Tibial nerve (tissue), 4 donors: ENCODE data around the gene CALML5. TPM values are rescaled to one million over a fixed set of nuclear protein-coding genes. Genes with fewer than 3 reads are reported as not detected.

Experiments
- DNase-seq, 2 donors: peaks; one replicate each; pipeline ENCODE4 v3.0.0-alpha.2; 2019; ENCODE audit warnings: low spot score in 2 of 2
- H3K27ac ChIP-seq, 4 donors: fragments of 200-600 bp; sonication (generic) in 3 of 4; one replicate each; pipeline ENCODE4 v1.5.1; 2017 to 2019; ENCODE audit warnings: mild to moderate bottlenecking in 1 of 4
- H3K27me3 ChIP-seq, 2 donors: fragments of 200-600 bp; sonication (generic) in 1 of 2; one replicate each; pipeline versions ENCODE4 v1.5.1 to v1.6.0; 2017 to 2019
- H3K36me3 ChIP-seq, 3 donors: fragments of 200-600 bp; sonication (generic); one replicate each; pipeline ENCODE4 v1.5.1; 2018 to 2019
- H3K4me1 ChIP-seq, 4 donors: fragments of 200-600 bp; sonication (generic) in 3 of 4; one replicate each; pipeline ENCODE4 v1.5.1; 2017 to 2019
- H3K4me3 ChIP-seq, 4 donors: fragments of 200-600 bp; sonication (generic) in 3 of 4; one replicate each; pipeline ENCODE4 v1.5.1; 2017 to 2019; ENCODE audit warnings: mild to moderate bottlenecking in 1 of 4, moderate library complexity in 1 of 4
- H3K9me3 ChIP-seq, 4 donors: fragments of 200-600 bp; sonication (generic) in 3 of 4; one replicate each; pipeline ENCODE4 v1.5.1; 2017 to 2019
- CTCF ChIP-seq, 5 experiments: fragments of 200-600 bp in 3 of 5; fragments of 450-650 bp in 2 of 5; sonication (generic) in 3 of 5; IDR thresholded peaks; one replicate each; pipeline ENCODE4 v1.5.1; 2016 to 2019; ENCODE audit warnings: antibody characterized with exemption in 5 of 5, mild to moderate bottlenecking in 3 of 5, moderate library complexity in 2 of 5
- EP300 ChIP-seq, 2 donors: sonication (generic); formaldehyde crosslinking; IDR thresholded peaks; one replicate each; pipeline ENCODE4 v1.6.1; 2017; ENCODE audit warnings: antibody characterized with exemption in 2 of 2, mild to moderate bottlenecking in 1 of 2
- POLR2A ChIP-seq, 2 donors: fragments of 450-650 bp; IDR thresholded peaks; one replicate each; pipeline ENCODE4 v1.6.1; 2017; ENCODE audit warnings: antibody characterized with exemption in 2 of 2, mild to moderate bottlenecking in 2 of 2, moderate library complexity in 2 of 2
- WGBS, 2 donors: methylation state at CpG; one replicate each; pipeline ENCODE4 v1.1.5; 2018; 5-methylcytosine and 5-hydroxymethylcytosine counted together
- total RNA-seq, 4 donors: library from RNA; depleted of rRNA; stranded (reverse); fragments of >200 nt; gene quantifications; one replicate each; pipeline ENCODE4 v1.1.0, GENCODE V29; 2016

The CALML5 gene
- total RNA-seq, 4 donors from 2014 or later = not detected

- H3K27ac ChIP-seq = no peak overlapping the region
- DNase-seq = no peak
- WGBS, 2 donors = 48 to 71% methylated on average over 3 of the region's 3 CpGs
- no peaks in the 10 kb centered on the region for H3K4me1 ChIP-seq
- TF ChIP-seq CTCF (IDR thresholded peaks at IDR 0.05) = no peak
- TF ChIP-seq POLR2A (IDR thresholded peaks at IDR 0.05) = no peak
- TF ChIP-seq EP300 (IDR thresholded peaks at IDR 0.05) = no peak
- no peaks in the 10 kb centered on the region for H3K36me3 ChIP-seq
- H3K4me3 ChIP-seq = no peak overlapping the region
- no peaks in the 10 kb centered on the region for H3K27me3 ChIP-seq
- H3K9me3 ChIP-seq = peaks cover 0 to 15% (median 0%) of the 10 kb centered on the region in 4 donors
These were observed 5.7 kb downstream of the CALML5 start for GRCh38 chr10:5493691-5494090.

- H3K27me3 ChIP-seq = no peaks in the 10 kb centered on the region
- H3K9me3 ChIP-seq = peaks cover 0 to 15% (median 0%) of the 10 kb centered on the region in 4 donors
- WGBS, 2 donors = 88 to 96% methylated on average over 13 of the region's 13 CpGs
- no peak for DNase-seq
- H3K4me3 ChIP-seq = no peak overlapping the region
- H3K4me1 ChIP-seq = no peaks in the 10 kb centered on the region
- H3K27ac ChIP-seq = no peak overlapping the region
- H3K36me3 ChIP-seq = no peaks in the 10 kb centered on the region
- no peak for TF ChIP-seq EP300 (IDR thresholded peaks at IDR 0.05)
- no peak for TF ChIP-seq CTCF (IDR thresholded peaks at IDR 0.05)
- TF ChIP-seq POLR2A (IDR thresholded peaks at IDR 0.05) = no peak
These were observed 6.3 kb downstream of the CALML5 start for GRCh38 chr10:5492929-5493576.

GRCh38 chr10:5492322-5492855, 7.0 kb downstream of the CALML5 start:
- H3K36me3 ChIP-seq = no peaks in the 10 kb centered on the region
- DNase-seq = no peak
- peaks cover 0 to 15% (median 0%) of the 10 kb centered on the region in 4 donors for H3K9me3 ChIP-seq
- H3K27me3 ChIP-seq = no peaks in the 10 kb centered on the region
- H3K4me3 ChIP-seq = no peak overlapping the region
- H3K27ac ChIP-seq = no peak overlapping the region
- no peaks in the 10 kb centered on the region for H3K4me1 ChIP-seq
- TF ChIP-seq EP300 (IDR thresholded peaks at IDR 0.05) = no peak
- TF ChIP-seq CTCF (IDR thresholded peaks at IDR 0.05) = no peak
- TF ChIP-seq POLR2A (IDR thresholded peaks at IDR 0.05) = no peak
- WGBS, 2 donors = 83 to 91% methylated on average over 4 of the region's 4 CpGs

DNA sequence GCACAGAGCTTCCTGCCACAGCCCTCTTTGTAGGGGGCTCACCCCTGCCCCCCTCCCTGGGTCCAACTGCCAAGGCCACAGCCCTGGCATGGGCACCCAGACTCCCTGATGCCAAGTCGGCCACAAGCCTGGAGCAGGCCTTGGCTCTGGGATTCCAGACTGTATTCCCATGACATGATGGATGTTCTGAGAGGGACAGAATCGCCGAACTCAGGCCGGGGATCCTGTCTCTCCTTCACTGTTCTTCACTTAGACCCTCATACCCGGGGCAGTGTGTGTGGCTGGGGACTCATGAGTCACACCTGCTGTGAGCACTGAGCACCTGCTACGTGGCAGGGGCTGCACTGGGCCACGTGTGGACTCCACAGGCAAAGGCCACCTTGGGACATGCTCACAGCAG, 7.9 kb downstream of the CALML5 start:
- Histone ChIP-seq H3K27ac (no peak overlapping the region), H3K36me3 (no peaks in the 10 kb centered on the region), H3K9me3 (peaks cover 0 to 15% (median 0%) of the 10 kb centered on the region in 4 donors), H3K4me3 (no peak overlapping the region), H3K27me3 (no peaks in the 10 kb centered on the region), H3K4me1 (no peaks in the 10 kb centered on the region)
- 91 to 100% methylated on average over 7 of the region's 7 CpGs for WGBS, 2 donors
- no peak for DNase-seq
- TF ChIP-seq EP300 (IDR thresholded peaks at IDR 0.05) (no peak), CTCF (IDR thresholded peaks at IDR 0.05) (no peak), POLR2A (IDR thresholded peaks at IDR 0.05) (no peak)

DNA sequence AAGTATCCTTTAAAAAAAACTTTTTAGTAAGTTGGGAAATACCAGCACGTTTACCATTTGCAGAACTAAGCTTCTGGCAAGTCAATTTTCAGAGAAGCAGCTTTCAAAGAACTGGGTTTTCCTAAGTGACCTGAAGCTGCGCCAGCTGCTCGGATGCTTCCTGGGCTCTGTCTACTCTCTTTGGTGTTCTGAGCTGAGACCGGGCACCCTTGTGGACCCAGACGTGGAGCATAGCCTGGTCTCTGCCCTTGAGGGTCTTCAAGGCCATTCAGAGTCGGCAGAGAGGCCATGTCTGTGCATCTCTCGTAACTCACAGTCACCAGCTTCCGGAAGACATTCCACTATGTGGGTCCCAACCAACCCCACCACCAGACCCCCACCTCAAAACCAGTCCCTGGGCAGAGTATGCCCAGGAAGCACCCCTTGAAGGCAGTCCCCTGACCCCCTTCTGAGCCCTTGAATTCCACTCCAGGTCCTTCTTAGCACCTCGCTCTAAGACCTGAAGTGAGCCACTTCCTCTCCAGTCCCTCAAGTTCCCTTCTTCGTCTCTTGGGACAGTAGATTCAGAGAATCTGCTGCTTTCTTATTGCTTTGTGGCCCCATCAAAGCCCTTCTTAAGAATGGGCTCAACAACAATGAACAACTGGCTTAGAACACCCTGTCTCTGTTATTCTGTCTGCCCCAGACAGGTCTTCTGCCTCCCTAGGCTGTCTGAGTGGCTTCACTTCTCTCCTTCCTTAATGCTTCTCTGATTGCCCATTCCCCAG, 8.5 kb downstream of the CALML5 start:
- TF ChIP-seq CTCF (IDR thresholded peaks at IDR 0.05) (no peak), POLR2A (IDR thresholded peaks at IDR 0.05) (no peak), EP300 (IDR thresholded peaks at IDR 0.05) (no peak)
- DNase-seq = no peak
- no peaks in the 10 kb centered on the region for H3K4me1 ChIP-seq
- H3K27ac ChIP-seq = no peak overlapping the region
- no peaks in the 10 kb centered on the region for H3K36me3 ChIP-seq
- no peaks in the 10 kb centered on the region for H3K27me3 ChIP-seq
- H3K9me3 ChIP-seq = peaks cover 0 to 15% (median 0%) of the 10 kb centered on the region in 4 donors
- WGBS, 2 donors = 91% methylated on average over 10 of the region's 10 CpGs
- no peak overlapping the region for H3K4me3 ChIP-seq
